MCF 10A (cell line): ENCODE data around the gene SYNGR4. TPM values are rescaled to one million over a fixed set of nuclear protein-coding genes. Genes with fewer than 3 reads are reported as not detected.
A peak's percentile ranks its signal among the peaks of the same experiment; 100 is the strongest.

Experiments used
- BruUV-seq: library from RNA; stranded (reverse); fragments of 400-500 nt; replicated peaks from 2 replicates; lab custom pipeline; 2021; lab: Mats Ljungman, UMichigan
- CTCF ChIA-PET: fragments of 300-600 bp; sonication (Branson Sonifier 250); formaldehyde crosslinking; extraction: SDS; loops from one replicate; lab custom pipeline; 2021; ENCODE audit warnings: antibody characterized with exemption, inconsistent platforms; lab: Yijun Ruan, JAX
- POLR2A ChIA-PET: fragments of 300-600, 350-650 bp; sonication (Branson Sonifier 250); formaldehyde crosslinking; extraction: SDS; loops from one replicate; lab custom pipeline; 2020; ENCODE audit warnings: antibody characterized with exemption, inconsistent platforms; lab: Yijun Ruan, JAX
- DNase-seq: peaks from one replicate; pipeline ENCODE4 v3.0.0-alpha.2; 2018; ENCODE audit not compliant: unreplicated experiment
- H3K27ac Mint-ChIP-seq: one replicate; pipeline ENCODE4 v1.8.0; 2022; ENCODE audit warnings: mild to moderate bottlenecking, low read depth, mixed read lengths; ENCODE audit not compliant: unreplicated experiment
- H3K27me3 Mint-ChIP-seq: one replicate; pipeline ENCODE4 v1.8.0; 2022; ENCODE audit warnings: mixed read lengths; ENCODE audit not compliant: insufficient read depth, unreplicated experiment
- H3K36me3 Mint-ChIP-seq: one replicate; pipeline ENCODE4 v1.8.0; 2022; ENCODE audit warnings: mild to moderate bottlenecking, moderate library complexity, mixed read lengths; ENCODE audit not compliant: insufficient read depth, unreplicated experiment
- H3K4me1 Mint-ChIP-seq: one replicate; pipeline ENCODE4 v1.8.0; 2022; ENCODE audit warnings: mixed read lengths; ENCODE audit not compliant: insufficient read depth, unreplicated experiment
- H3K4me3 Mint-ChIP-seq: one replicate; pipeline ENCODE4 v1.8.0; 2022; ENCODE audit warnings: mild to moderate bottlenecking, moderate library complexity, mixed read lengths; ENCODE audit not compliant: unreplicated experiment
- H3K9me3 Mint-ChIP-seq: one replicate; pipeline ENCODE4 v1.8.0; 2022; ENCODE audit warnings: mixed read lengths; ENCODE audit not compliant: unreplicated experiment
- CTCF ChIP-seq: fragments of 200-600 bp; IDR thresholded peaks from one replicate; pipeline ENCODE4 v1.8.0; 2022; ENCODE audit warnings: antibody characterized with exemption, mild to moderate bottlenecking; ENCODE audit not compliant: unreplicated experiment
- intact Hi-C: fragments of 100-400 bp; cut with micrococcal nuclease; formaldehyde crosslinking; loops from 2 replicates; pipeline ENCODE4 v1.14.1; 2022
- total RNA-seq: library from RNA; stranded (reverse); gene quantifications from 2 replicates; pipeline ENCODE4 v1.2.3, GENCODE V29; 2022

Gene SYNGR4
- total RNA-seq, 1 experiment from 2014 or later = not detected

- CTCF ChIA-PET = interaction anchor here (0.6 to 0.8 kb wide), 3 partner anchors 18 to 118 kb away, joined by 3 to 4 read pairs (median 4); partner anchors contain the start of genes CARD8, GRIN2D and KDELR1
- TF ChIP-seq CTCF = no peak
- no peak overlapping the region for H3K4me3 Mint-ChIP-seq
- H3K9me3 Mint-ChIP-seq = no peaks in the 10 kb centered on the region
- no TSS peak for BruUV-seq
- DNase-seq = peak; percentile 69
- peaks cover 9% of the 10 kb centered on the region for H3K4me1 Mint-ChIP-seq
- intact Hi-C loops = no loop called here
- H3K27me3 Mint-ChIP-seq = no peaks in the 10 kb centered on the region
- POLR2A ChIA-PET = interaction anchor here (0.7 to 1.9 kb wide), 3 partner anchors 9 to 128 kb away, joined by 3 to 8 read pairs (median 6); partner anchors contain the start of genes KDELR1, SYNGR4 and TMEM143
- no peaks in the 10 kb centered on the region for H3K36me3 Mint-ChIP-seq
- H3K27ac Mint-ChIP-seq = no peak overlapping the region
These were observed 8.7 kb downstream of the SYNGR4 start for GRCh38 chr19:48372904-48373303.

DNA sequence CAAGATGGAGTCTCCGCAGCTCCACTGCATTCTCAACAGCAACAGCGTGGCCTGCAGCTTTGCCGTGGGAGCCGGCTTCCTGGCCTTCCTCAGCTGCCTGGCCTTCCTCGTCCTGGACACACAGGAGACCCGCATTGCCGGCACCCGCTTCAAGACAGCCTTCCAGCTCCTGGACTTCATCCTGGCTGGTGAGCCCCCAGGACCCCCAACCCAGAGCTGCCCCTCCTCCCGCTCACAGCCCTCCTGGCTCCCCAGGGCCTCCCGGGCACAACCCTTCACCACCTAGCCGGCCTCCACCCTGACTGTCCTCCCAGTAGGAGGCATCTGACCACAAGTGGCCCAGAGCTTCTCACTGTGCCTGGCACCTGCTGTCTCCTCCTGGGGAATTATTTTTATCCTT lies 9.4 kb downstream of the SYNGR4 start:
- TF ChIP-seq CTCF = no peak
- Mint-ChIP-seq H3K36me3 (no peaks in the 10 kb centered on the region), H3K27me3 (no peaks in the 10 kb centered on the region), H3K27ac (no peak overlapping the region), H3K4me3 (no peak overlapping the region), H3K9me3 (no peaks in the 10 kb centered on the region), H3K4me1 (peaks cover 9% of the 10 kb centered on the region)
- no TSS peak for BruUV-seq
- ChIA-PET CTCF (interaction anchor here (0.7 to 0.8 kb wide), 2 partner anchors 17 to 181 kb away, joined by 3 to 4 read pairs; partner anchors contain the start of gene KDELR1), POLR2A (interaction anchor here (1.4 to 1.9 kb wide), 2 partner anchors 10 to 17 kb away, joined by 6 to 8 read pairs; partner anchors contain the start of genes KDELR1, SYNGR4 and TMEM143)
- intact Hi-C loops = no loop called here
- no peak for DNase-seq

DNA sequence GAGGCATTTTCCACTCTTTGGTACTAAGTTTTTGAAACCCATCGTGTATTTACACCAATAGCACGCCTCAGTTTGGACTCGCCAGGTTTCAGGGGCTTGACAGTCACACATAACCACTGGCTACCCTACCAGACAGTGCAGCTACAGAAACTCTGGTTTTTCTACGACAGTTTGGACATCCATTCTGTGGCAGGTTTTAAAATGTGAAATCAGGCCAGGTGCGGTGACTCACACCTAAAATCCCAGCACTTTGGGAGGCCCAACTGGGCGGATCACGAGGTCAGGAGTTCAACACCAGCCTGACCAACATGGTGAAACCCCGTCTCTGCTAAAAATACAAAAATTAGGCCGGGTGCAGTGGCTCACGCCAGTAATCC lies 14.0 kb downstream of the SYNGR4 start:
- H3K36me3 Mint-ChIP-seq = peaks cover 22% of the 10 kb centered on the region
- no TSS peak for BruUV-seq
- DNase-seq = no peak
- no peak overlapping the region for H3K4me3 Mint-ChIP-seq
- no peaks in the 10 kb centered on the region for H3K27me3 Mint-ChIP-seq
- peaks cover 3% of the 10 kb centered on the region for H3K4me1 Mint-ChIP-seq
- CTCF ChIA-PET = interaction anchor here (0.7 kb wide), 1 partner anchor 13 kb away, joined by 4 read pairs; the partner anchor contains the start of gene KDELR1
- intact Hi-C loops = no loop called here
- no peak for TF ChIP-seq CTCF
- POLR2A ChIA-PET = no interaction called here
- no peaks in the 10 kb centered on the region for H3K9me3 Mint-ChIP-seq
- H3K27ac Mint-ChIP-seq = no peak overlapping the region

- TF ChIP-seq CTCF = no peak
- no peak overlapping the region for H3K4me3 Mint-ChIP-seq
- peaks cover 31% of the 10 kb centered on the region for H3K36me3 Mint-ChIP-seq
- no peaks in the 10 kb centered on the region for H3K27me3 Mint-ChIP-seq
- intact Hi-C loops = no loop called here
- H3K9me3 Mint-ChIP-seq = no peaks in the 10 kb centered on the region
- no peak overlapping the region for H3K27ac Mint-ChIP-seq
- no TSS peak for BruUV-seq
- H3K4me1 Mint-ChIP-seq = no peaks in the 10 kb centered on the region
- CTCF ChIA-PET = interaction anchor here (1.0 kb wide), 1 partner anchor 12 kb away, joined by 5 read pairs; the partner anchor contains the start of gene KDELR1
- no peak for DNase-seq
- POLR2A ChIA-PET = interaction anchor here (1.3 kb wide), 1 partner anchor 15 kb away, joined by 5 read pairs; the partner anchor contains the start of genes SYNGR4 and TMEM143
These were observed 14.9 kb downstream of the SYNGR4 start for GRCh38 chr19:48379058-48379457.
